ENCODE measurements around the gene CARD14. TPM values are rescaled to one million over a fixed set of nuclear protein-coding genes. Genes with fewer than 3 reads are reported as not detected.

Gene CARD14
- total and polyA plus RNA-seq, 2 of the 13 experiments (the other 11 are each of a cell fraction or from before 2014, with no cell fraction given): 0.11 TPM; not detected in 1

DNA sequence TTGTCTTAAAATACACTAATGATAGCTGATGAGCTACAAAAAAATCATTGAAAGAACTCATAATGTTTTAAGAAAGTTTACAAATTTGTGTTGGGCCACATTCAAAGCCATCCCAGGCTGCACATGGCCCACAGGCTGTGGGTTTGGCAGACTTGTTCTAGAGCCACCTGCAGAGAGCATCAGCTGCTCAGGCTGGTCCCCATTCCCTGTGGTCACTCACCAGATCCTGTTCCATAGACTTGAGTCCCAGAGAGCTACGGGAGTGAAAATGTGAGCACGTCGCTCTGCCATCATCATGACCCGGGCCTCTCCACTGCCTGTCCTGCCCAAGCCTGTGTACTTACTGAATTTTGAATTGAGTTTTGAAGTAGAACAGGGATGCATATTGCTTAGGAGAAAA, 57.3 kb downstream of the CARD14 start:
- Histone ChIP-seq H4K20me1 (ENCODE audit: insufficient read depth, low read length) (no peaks in the 10 kb centered on the region), H3K27me3 (ENCODE audit: control insufficient read depth in 1 of 2, insufficient read depth in 2 of 2, low read length in 2 of 2) (no peaks in the 10 kb centered on the region), H3K79me2 (ENCODE audit: insufficient read depth, low read length) (no peaks in the 10 kb centered on the region), H2AFZ (ENCODE audit: low read length) (no peak overlapping the region), H3K4me1 (ENCODE audit: insufficient read depth, low read length) (no peaks in the 10 kb centered on the region), H3K9ac (ENCODE audit: insufficient read depth, low read depth, low read length) (no peak overlapping the region), H3K4me2 (ENCODE audit: low read depth, low read length) (no peak overlapping the region), H3K4me3 (replicated peaks in 1 of 3; ENCODE audit: insufficient read depth in 1 of 3, low read depth in 2 of 3, low read length in 3 of 3) (no peak overlapping the region), H3K36me3 (replicated peaks in 1 of 2; ENCODE audit: control insufficient read depth in 1 of 2, insufficient read depth in 2 of 2, low read length in 2 of 2) (peaks cover 2 to 4% of the 10 kb centered on the region in 2 experiments; a peak in 1 of 5 replicates), H3K9me3 (ENCODE audit: low read length) (peaks cover 2% of the 10 kb centered on the region; the same call in 1 of the 2 replicates), H3K27ac (ENCODE audit: extremely low read length, insufficient read depth, low read length) (no peak overlapping the region)
- no peak for TF ChIP-seq ZNF7 (CRISPR knock-in tag; IDR thresholded peaks at IDR 0.05)
- TF ChIP-seq KLF13 (CRISPR knock-in tag; IDR thresholded peaks at IDR 0.05): no peak
- TF ChIP-seq, protein P1, sequence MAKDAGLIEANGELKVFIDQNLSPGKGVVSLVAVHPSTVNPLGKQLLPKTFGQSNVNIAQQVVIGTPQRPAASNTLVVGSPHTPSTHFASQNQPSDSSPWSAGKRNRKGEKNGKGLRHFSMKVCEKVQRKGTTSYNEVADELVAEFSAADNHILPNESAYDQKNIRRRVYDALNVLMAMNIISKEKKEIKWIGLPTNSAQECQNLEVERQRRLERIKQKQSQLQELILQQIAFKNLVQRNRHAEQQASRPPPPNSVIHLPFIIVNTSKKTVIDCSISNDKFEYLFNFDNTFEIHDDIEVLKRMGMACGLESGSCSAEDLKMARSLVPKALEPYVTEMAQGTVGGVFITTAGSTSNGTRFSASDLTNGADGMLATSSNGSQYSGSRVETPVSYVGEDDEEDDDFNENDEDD (CRISPR knock-in tag; IDR thresholded peaks at IDR 0.05; ENCODE audit: borderline replicate concordance): no peak
- FAIRE-seq (no peak), DNase-seq (ENCODE audit: low spot score) (no peak), ATAC-seq (no peak)
- POLR2A ChIA-PET: interaction anchor here (1.6 kb wide), 1 partner anchor 8 kb away, joined by 6 read pairs; no protein-coding TSS in a partner anchor
- 98% methylated on average over 4 of the region's 4 CpGs for WGBS (ENCODE audit: low lambda C conversion rate)
- in situ Hi-C loops (cut with HindIII; ENCODE audit: extremely low pct_ligation_motif_present, low pct_unique_long_range_greater_than_20kb): no loop called here
- BruUV-seq (replicated peaks): no TSS peak
- intact Hi-C loops (cut with micrococcal nuclease; ENCODE audit: unreplicated experiment): no loop called here
- CTCF ChIA-PET (ENCODE audit: low intra/inter-chr PET ratio, low total read pairs): no interaction called here

DNA sequence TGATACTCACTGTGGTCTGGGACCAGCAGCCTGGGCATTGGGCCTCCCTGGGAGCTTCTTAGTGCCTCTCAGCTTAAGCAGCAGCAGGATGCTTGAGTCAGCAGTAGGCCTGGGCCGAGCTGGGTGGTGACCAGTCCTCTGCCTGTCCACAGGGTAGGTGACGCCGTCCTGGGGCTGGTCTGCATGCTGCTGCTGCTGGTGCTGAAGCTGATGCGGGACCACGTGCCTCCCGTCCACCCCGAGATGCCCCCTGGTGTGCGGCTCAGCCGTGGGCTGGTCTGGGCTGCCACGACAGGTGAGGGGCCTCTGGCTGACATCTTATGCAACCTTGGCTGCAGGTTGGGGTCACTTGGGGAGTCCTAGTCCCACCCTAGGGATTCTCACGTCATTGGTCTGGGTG, 57.8 kb downstream of the CARD14 start:
- FAIRE-seq (no peak), DNase-seq (ENCODE audit: low spot score) (no peak), ATAC-seq (no peak)
- Histone ChIP-seq H4K20me1 (ENCODE audit: insufficient read depth, low read length) (no peaks in the 10 kb centered on the region), H3K27me3 (ENCODE audit: control insufficient read depth in 1 of 2, insufficient read depth in 2 of 2, low read length in 2 of 2) (no peaks in the 10 kb centered on the region), H3K79me2 (ENCODE audit: insufficient read depth, low read length) (no peaks in the 10 kb centered on the region), H3K9me3 (ENCODE audit: low read length) (peaks cover 7% of the 10 kb centered on the region; the same call in 1 of the 2 replicates), H3K4me1 (ENCODE audit: insufficient read depth, low read length) (no peaks in the 10 kb centered on the region), H3K27ac (ENCODE audit: extremely low read length, insufficient read depth, low read length) (no peak overlapping the region), H3K4me3 (replicated peaks in 1 of 3; ENCODE audit: insufficient read depth in 1 of 3, low read depth in 2 of 3, low read length in 3 of 3) (no peak overlapping the region), H3K4me2 (ENCODE audit: low read depth, low read length) (no peak overlapping the region), H3K9ac (ENCODE audit: insufficient read depth, low read depth, low read length) (no peak overlapping the region), H3K36me3 (replicated peaks in 1 of 2; ENCODE audit: control insufficient read depth in 1 of 2, insufficient read depth in 2 of 2, low read length in 2 of 2) (peaks cover 2 to 4% of the 10 kb centered on the region in 2 experiments; a peak in 2 of 5 replicates), H2AFZ (ENCODE audit: low read length) (no peak overlapping the region)
- intact Hi-C loops (cut with micrococcal nuclease; ENCODE audit: unreplicated experiment) (no loop called here), in situ Hi-C loops (cut with HindIII; ENCODE audit: extremely low pct_ligation_motif_present, low pct_unique_long_range_greater_than_20kb) (no loop called here)
- BruUV-seq (replicated peaks): no TSS peak
- POLR2A ChIA-PET: interaction anchor here (1.6 kb wide), 2 partner anchors 8 to 9 kb away, joined by 4 to 6 read pairs; partner anchors contain the start of genes SGSH and SLC26A11
- 100% methylated on average over 3 of the region's 11 CpGs for WGBS (ENCODE audit: low lambda C conversion rate)
- CTCF ChIA-PET (ENCODE audit: low intra/inter-chr PET ratio, low total read pairs): no interaction called here
- TF ChIP-seq PAX8 (CRISPR knock-in tag; IDR thresholded peaks at IDR 0.05; ENCODE audit: borderline replicate concordance) (no peak), THAP11 (CRISPR knock-in tag; IDR thresholded peaks at IDR 0.05) (no peak), RCOR2 (CRISPR knock-in tag; IDR thresholded peaks at IDR 0.05) (no peak), NR3C1 (CRISPR knock-in tag; IDR thresholded peaks at IDR 0.05) (no peak), ZNF282 (IDR thresholded peaks at IDR 0.05; ENCODE audit: partially characterized antibody) (no peak), CBX5 (CRISPR knock-in tag; IDR thresholded peaks at IDR 0.05; ENCODE audit: borderline replicate concordance) (no peak), ZFP62 (CRISPR knock-in tag; IDR thresholded peaks at IDR 0.05) (no peak), ZNF329 (CRISPR knock-in tag; IDR thresholded peaks at IDR 0.05; ENCODE audit: low read depth) (no peak), ZFP1 (CRISPR knock-in tag; IDR thresholded peaks at IDR 0.05) (no peak), ZZZ3 (CRISPR knock-in tag; IDR thresholded peaks at IDR 0.05; ENCODE audit: borderline replicate concordance) (no peak)
- TF ChIP-seq, protein P2, sequence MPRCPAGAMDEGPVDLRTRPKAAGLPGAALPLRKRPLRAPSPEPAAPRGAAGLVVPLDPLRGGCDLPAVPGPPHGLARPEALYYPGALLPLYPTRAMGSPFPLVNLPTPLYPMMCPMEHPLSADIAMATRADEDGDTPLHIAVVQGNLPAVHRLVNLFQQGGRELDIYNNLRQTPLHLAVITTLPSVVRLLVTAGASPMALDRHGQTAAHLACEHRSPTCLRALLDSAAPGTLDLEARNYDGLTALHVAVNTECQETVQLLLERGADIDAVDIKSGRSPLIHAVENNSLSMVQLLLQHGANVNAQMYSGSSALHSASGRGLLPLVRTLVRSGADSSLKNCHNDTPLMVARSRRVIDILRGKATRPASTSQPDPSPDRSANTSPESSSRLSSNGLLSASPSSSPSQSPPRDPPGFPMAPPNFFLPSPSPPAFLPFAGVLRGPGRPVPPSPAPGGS (CRISPR knock-in tag; IDR thresholded peaks at IDR 0.05): no peak
- TF ChIP-seq, protein P3, sequence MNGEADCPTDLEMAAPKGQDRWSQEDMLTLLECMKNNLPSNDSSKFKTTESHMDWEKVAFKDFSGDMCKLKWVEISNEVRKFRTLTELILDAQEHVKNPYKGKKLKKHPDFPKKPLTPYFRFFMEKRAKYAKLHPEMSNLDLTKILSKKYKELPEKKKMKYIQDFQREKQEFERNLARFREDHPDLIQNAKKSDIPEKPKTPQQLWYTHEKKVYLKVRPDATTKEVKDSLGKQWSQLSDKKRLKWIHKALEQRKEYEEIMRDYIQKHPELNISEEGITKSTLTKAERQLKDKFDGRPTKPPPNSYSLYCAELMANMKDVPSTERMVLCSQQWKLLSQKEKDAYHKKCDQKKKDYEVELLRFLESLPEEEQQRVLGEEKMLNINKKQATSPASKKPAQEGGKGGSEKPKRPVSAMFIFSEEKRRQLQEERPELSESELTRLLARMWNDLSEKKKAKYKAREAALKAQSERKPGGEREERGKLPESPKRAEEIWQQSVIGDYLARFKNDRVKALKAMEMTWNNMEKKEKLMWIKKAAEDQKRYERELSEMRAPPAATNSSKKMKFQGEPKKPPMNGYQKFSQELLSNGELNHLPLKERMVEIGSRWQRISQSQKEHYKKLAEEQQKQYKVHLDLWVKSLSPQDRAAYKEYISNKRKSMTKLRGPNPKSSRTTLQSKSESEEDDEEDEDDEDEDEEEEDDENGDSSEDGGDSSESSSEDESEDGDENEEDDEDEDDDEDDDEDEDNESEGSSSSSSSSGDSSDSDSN (CRISPR knock-in tag; IDR thresholded peaks at IDR 0.05): no peak
